Measurements from ENCODE around the gene TNFRSF12A.

- TF ChIP-seq CTCF (optimal IDR thresholded peaks at IDR 0.05 in 1 of 3, IDR thresholded peaks at IDR 0.05 in 1 of 3, conservative IDR thresholded peaks at IDR 0.05 in 1 of 3; ENCODE audit: extremely low read depth in 1 of 3, insufficient read depth in 2 of 3, low read length in 3 of 3) (no peak), EZH2 (IDR thresholded peaks at IDR 0.05; ENCODE audit: low read length) (no peak)
These were observed 12.5 kb downstream of the TNFRSF12A start for GRCh38 chr16:3032624-3033023.
